Globus pallidus (tissue), 1 donor: ENCODE measurements around the gene NUP98.

Experiments used
- DNase-seq: peaks from one replicate; pipeline ENCODE4 v3.0.0-alpha.2; 2015; ENCODE audit warnings: low spot score

Gene NUP98

GRCh38 chr11:3735827-3736226 is 61.5 kb downstream of the NUP98 start:
- DNase-seq: no peak

DNA sequence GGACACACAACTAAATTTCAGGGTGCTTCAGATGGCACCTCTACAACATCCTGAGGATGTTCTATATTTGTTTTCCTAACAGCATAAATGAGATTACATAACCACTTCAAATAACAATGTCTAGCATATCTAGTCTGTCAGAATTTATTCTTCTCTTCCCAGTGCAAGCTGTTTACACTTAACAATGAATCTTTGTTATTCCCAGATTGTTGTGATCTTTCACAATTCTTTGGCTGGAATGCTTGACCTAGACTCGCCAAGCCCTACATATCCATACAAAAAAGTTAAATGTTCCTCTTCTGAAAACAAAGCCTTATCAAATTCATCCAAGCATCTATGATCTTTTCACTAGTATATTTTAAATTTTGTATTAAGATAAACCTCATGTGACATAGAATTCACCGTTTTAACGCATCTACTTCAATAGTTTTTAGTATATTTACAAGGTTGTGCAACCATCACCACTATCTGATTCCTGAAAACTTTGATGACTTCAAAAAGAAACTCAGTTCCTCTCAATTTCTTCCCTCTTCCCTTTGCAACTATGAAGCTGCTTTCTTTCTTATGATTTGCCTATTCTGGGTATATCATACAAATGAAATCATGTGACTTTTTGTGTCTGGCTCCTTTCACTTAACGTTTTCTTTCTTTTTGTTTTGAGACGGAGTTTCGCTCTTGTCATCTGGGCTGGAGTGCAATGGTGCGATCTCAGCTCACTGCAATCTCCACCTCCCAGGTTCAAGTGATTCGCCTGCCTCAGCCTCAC is 64.5 kb downstream of the NUP98 start:
- DNase-seq: peak; percentile 77

DNA sequence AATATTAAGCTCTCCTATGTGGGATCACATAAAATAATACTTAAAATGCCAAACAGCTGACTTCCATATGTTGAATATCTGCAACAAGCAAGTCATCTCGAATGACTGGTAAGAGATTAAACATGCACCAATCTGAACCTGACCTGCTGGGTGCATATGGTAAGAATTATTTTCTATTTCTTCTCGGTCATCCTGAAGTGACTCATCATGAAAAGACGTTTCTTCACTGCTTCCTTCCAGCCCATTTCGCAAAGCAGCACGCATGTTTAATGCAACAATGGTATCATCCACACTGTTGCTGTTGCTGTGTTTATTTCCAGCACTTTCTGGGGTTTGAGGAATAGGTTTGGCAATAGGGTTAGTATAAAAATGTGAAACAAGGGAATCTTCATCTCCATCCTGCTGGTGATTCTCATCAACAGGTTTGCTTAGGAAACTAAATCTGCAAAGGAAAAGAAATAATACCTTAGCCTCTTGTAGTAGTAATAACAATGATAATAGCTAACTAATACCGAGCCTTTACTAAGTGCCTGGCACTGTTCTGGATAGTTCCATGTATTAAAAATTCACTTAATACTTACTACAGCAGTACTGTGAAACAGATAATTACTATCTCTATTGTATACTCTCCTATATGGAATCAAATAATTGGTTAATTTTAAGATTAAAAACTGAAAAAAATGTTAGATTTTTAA is 74.2 kb downstream of the NUP98 start:
- DNase-seq: no peak

GRCh38 chr11:3722100-3722499 is 75.3 kb downstream of the NUP98 start:
- DNase-seq: no peak

GRCh38 chr11:3720997-3721396 is 76.4 kb downstream of the NUP98 start:
- DNase-seq: no peak

GRCh38 chr11:3712274-3712673 is 85.1 kb downstream of the NUP98 start:
- no peak for DNase-seq

- DNase-seq: no peak
Observed at GRCh38 chr11:3710485-3711259, 86.7 kb downstream of the NUP98 start.

DNA sequence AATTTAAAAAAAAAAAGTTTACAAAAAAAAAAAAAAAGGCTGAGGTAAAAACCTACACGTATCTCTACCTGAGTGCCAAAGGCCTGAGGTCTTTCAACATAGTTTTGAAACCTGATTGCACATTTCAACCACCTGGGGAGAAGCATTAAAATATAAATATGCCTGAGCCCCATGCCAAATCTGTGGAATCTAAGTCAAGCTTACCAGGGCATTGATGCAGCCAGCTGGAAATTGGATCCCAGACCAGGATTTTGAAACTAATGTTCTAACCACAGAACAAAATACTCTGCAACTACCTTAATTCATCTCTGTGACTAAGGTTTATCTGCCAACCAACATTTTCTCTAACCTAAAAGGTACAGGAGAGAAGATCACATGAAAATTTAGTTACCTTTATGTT is 87.4 kb downstream of the NUP98 start:
- no peak for DNase-seq

DNA sequence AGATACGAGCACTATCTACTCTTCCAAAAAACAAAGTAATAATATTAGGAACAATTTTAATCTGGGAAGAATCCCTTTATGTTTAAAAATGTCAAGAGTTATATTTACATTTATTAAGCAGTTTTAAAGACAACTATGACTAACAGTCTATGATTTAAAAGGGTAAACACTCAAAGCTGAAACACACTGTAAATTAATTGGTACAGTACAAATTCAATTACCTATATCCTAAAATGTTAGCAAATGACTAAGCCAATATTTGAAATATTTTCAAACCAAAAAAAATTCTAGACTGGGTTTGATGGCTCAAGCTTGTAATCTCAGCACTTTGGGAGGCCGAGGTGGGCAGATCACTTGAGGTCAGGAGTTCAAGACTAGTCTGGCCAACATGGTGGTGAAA is 90.2 kb downstream of the NUP98 start:
- DNase-seq: no peak

DNA sequence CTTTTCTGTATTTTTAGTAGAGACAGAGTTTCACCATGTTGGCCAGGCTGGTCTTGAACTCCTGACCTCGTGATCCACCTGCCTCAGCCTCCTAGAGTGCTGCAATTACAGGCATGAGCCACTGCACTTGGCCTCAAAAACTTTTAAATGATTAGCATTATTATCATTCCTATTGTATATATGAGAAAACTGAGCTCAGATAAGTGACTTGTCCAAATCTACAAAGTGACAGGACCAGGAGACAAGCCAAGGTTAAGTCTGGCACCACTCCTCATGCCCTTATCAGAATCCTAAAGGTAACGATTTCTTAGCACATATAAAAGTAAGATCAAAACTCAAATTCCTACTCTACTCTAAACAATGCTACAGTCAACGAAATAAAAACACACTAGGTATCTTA is 94.0 kb downstream of the NUP98 start:
- DNase-seq: no peak

GRCh38 chr11:3700910-3701309 is 96.4 kb downstream of the NUP98 start:
- no peak for DNase-seq

- DNase-seq: no peak
Observed at GRCh38 chr11:3700410-3700809, 96.9 kb downstream of the NUP98 start.

- DNase-seq: no peak
Observed at GRCh38 chr11:3686751-3687150, 110.6 kb downstream of the NUP98 start.

GRCh38 chr11:3685923-3686322 is 111.4 kb downstream of the NUP98 start:
- DNase-seq: no peak

- no peak for DNase-seq
Observed at GRCh38 chr11:3684819-3685172, 112.6 kb downstream of the NUP98 start.

- no peak for DNase-seq
Observed at GRCh38 chr11:3684129-3684818, 113.1 kb downstream of the NUP98 start.

GRCh38 chr11:3683039-3683438 is 114.3 kb downstream of the NUP98 start:
- DNase-seq: no peak

GRCh38 chr11:3679077-3679476 is 118.3 kb downstream of the NUP98 start:
- DNase-seq: no peak

DNA sequence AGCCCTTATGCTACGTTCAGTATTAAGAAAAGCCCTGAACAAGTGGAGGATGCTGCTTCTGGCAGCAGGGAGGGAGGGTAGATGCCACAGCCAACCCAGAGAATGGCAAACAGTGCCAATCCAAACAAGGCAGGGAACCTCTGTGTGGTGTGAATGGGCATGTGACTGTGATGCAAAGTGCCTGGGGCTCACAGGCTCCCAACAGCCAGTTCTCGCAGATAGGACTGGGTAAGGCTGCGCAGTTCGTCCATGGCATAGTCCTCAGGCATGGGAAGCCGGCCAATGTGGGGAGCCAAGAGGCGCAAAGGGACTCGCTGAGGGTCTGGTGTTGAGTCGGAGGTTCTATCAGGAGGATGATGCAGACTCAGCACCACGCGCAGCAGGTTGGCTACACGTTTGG is 121.4 kb downstream of the NUP98 start:
- DNase-seq: no peak

GRCh38 chr11:3674189-3674588 is 123.2 kb downstream of the NUP98 start:
- DNase-seq: no peak

- no peak for DNase-seq
Observed at GRCh38 chr11:3671334-3672254, 125.8 kb downstream of the NUP98 start, which contains the start of gene CHRNA10. Gene CHRNA10 (minus strand): TSS chr11:3671384. CDS start chr11:3671312, 72 bp downstream.
